BE2C (cell line): Measurements from ENCODE around the gene CHRNA7.

ENCODE experiments used
- DNase-seq: peaks from one replicate; pipeline ENCODE4 v3.0.0-alpha.2; 2020
- H3K27me3 ChIP-seq: fragments of 250-450 bp; sonication (Bioruptor Pico); 2 replicates; pipeline ENCODE4 v1.5.1; 2020; ENCODE audit warnings: mild to moderate bottlenecking
- H3K36me3 ChIP-seq: fragments of 250-450 bp; sonication (Bioruptor Pico); 2 replicates; pipeline ENCODE4 v1.5.1; 2020; ENCODE audit warnings: mild to moderate bottlenecking
- H3K4me1 ChIP-seq: fragments of 250-450 bp; sonication (Bioruptor Pico); 2 replicates; pipeline ENCODE4 v1.5.1; 2020
- H3K4me3 ChIP-seq: 2 replicates; pipeline ENCODE4 v1.5.1; 2011; ENCODE audit warnings: low read depth, low read length
- H3K9me3 ChIP-seq: fragments of 250-450 bp; sonication (Bioruptor Pico); 2 replicates; pipeline ENCODE4 v1.5.1; 2020
- CTCF ChIP-seq: IDR thresholded peaks from 2 replicates; pipeline ENCODE4 v1.5.1; 2012; ENCODE audit warnings: mild to moderate bottlenecking, low read depth, low read length

CHRNA7 gene

GRCh38 chr15:32053719-32054118, 23.4 kb downstream of the CHRNA7 start:
- no peaks in the 10 kb centered on the region; the same call in none of the 2 replicates for H3K9me3 ChIP-seq
- no peaks in the 10 kb centered on the region; the same call in 1 of the 2 replicates for H3K36me3 ChIP-seq
- DNase-seq, result no peak
- no peak overlapping the region for H3K4me3 ChIP-seq
- peaks cover 12% of the 10 kb centered on the region; the same call in 1 of the 2 replicates for H3K4me1 ChIP-seq
- no peaks in the 10 kb centered on the region for H3K27me3 ChIP-seq
- TF ChIP-seq CTCF, result no peak

GRCh38 chr15:32057876-32058425, 27.6 kb downstream of the CHRNA7 start:
- Histone ChIP-seq H3K4me3 (no peak overlapping the region), H3K4me1 (peaks cover 19% of the 10 kb centered on the region; the same call in 1 of the 2 replicates), H3K36me3 (no peaks in the 10 kb centered on the region; the same call in 1 of the 2 replicates), H3K27me3 (no peaks in the 10 kb centered on the region), H3K9me3 (no peaks in the 10 kb centered on the region; the same call in 1 of the 2 replicates)
- DNase-seq, result no peak
- no peak for TF ChIP-seq CTCF

- H3K4me3 ChIP-seq, result peak overlapping the region; percentile 3; the same call in 1 of the 2 replicates
- H3K4me1 ChIP-seq, result peaks cover 19% of the 10 kb centered on the region; the same call in 1 of the 2 replicates
- DNase-seq, result peak; percentile 84
- no peak for TF ChIP-seq CTCF
- H3K27me3 ChIP-seq, result no peaks in the 10 kb centered on the region
- H3K9me3 ChIP-seq, result no peaks in the 10 kb centered on the region; the same call in 1 of the 2 replicates
- no peaks in the 10 kb centered on the region; the same call in none of the 2 replicates for H3K36me3 ChIP-seq
Measured at GRCh38 chr15:32060706-32061105, 30.4 kb downstream of the CHRNA7 start.

GRCh38 chr15:32067115-32067514, 36.8 kb downstream of the CHRNA7 start:
- DNase-seq, result no peak
- peaks cover 6% of the 10 kb centered on the region; the same call in 1 of the 2 replicates for H3K9me3 ChIP-seq
- no peaks in the 10 kb centered on the region; the same call in 1 of the 2 replicates for H3K4me1 ChIP-seq
- no peak overlapping the region for H3K4me3 ChIP-seq
- peaks cover 4% of the 10 kb centered on the region for H3K36me3 ChIP-seq
- no peaks in the 10 kb centered on the region for H3K27me3 ChIP-seq
- no peak for TF ChIP-seq CTCF

GRCh38 chr15:32089851-32090359, 59.6 kb downstream of the CHRNA7 start:
- no peak for DNase-seq
- TF ChIP-seq CTCF, result no peak
- Histone ChIP-seq H3K27me3 (no peaks in the 10 kb centered on the region), H3K36me3 (no peaks in the 10 kb centered on the region), H3K4me3 (no peak overlapping the region), H3K9me3 (no peaks in the 10 kb centered on the region), H3K4me1 (peaks cover 37% of the 10 kb centered on the region)

GRCh38 chr15:32091505-32092380, 61.4 kb downstream of the CHRNA7 start:
- no peaks in the 10 kb centered on the region for H3K9me3 ChIP-seq
- no peak for TF ChIP-seq CTCF
- H3K27me3 ChIP-seq, result no peaks in the 10 kb centered on the region
- no peaks in the 10 kb centered on the region for H3K36me3 ChIP-seq
- peaks cover 48% of the 10 kb centered on the region for H3K4me1 ChIP-seq
- no peak for DNase-seq
- H3K4me3 ChIP-seq, result peak overlapping the region; percentile 25
